ENCODE measurements around the gene RASAL2.
A peak's percentile ranks its signal among the peaks of the same experiment; 100 is the strongest.

The RASAL2 gene

DNA sequence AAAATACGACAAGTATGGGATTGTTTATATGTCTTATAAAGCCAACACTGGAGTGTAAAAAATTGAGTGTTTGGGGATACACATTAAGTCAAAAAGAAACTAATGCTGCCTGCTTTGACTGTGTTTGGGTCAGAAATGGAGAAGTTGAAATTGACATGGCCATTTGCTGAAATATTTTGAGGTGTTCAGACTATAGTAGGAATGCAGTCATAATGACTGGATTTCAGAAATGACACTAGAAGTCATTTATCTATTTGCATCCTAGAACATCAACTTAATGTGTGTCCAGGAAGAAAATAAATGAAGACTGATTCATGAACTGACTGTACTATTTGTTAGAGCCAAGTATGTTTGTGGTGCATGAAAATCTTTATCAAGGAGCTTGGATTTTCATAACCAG, 28.4 kb downstream of the RASAL2 start:
- H3K4me3 ChIP-seq (ENCODE audit: control insufficient read depth, low read depth, low read length), result no peak overlapping the region
- DNase-seq (ENCODE audit: low read depth), result no peak
- TF ChIP-seq, protein P1, sequence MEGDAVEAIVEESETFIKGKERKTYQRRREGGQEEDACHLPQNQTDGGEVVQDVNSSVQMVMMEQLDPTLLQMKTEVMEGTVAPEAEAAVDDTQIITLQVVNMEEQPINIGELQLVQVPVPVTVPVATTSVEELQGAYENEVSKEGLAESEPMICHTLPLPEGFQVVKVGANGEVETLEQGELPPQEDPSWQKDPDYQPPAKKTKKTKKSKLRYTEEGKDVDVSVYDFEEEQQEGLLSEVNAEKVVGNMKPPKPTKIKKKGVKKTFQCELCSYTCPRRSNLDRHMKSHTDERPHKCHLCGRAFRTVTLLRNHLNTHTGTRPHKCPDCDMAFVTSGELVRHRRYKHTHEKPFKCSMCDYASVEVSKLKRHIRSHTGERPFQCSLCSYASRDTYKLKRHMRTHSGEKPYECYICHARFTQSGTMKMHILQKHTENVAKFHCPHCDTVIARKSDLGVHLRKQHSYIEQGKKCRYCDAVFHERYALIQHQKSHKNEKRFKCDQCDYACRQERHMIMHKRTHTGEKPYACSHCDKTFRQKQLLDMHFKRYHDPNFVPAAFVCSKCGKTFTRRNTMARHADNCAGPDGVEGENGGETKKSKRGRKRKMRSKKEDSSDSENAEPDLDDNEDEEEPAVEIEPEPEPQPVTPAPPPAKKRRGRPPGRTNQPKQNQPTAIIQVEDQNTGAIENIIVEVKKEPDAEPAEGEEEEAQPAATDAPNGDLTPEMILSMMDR (IDR thresholded peaks at IDR 0.05; ENCODE audit: control insufficient read depth, insufficient read depth, low read depth, low read length, missing control alignments), result no peak

DNA sequence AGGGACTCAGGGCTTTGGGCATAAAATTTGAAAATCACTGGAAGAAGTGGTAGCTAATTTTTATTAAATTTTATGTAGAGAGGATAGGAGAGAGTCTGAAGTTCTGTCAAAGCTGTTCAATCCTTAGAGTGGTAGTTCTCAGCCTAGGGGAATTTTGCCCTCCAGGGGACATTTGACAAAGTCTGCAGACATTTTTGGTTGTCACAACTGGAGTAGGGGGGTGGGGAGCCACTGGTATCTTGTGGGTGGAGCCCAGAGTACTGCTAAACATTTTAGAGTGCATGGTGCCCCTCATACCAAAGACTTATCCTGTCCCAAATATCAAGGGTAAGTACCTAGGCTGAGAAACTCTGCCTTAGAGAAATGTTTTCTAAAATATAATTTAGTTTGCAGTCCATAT, 30.2 kb downstream of the RASAL2 start:
- TF ChIP-seq, protein P1 (IDR thresholded peaks at IDR 0.05; ENCODE audit: control insufficient read depth, insufficient read depth, low read depth, low read length, missing control alignments), result no peak
- no peak overlapping the region for H3K4me3 ChIP-seq (ENCODE audit: control insufficient read depth, low read depth, low read length)
- no peak for DNase-seq (ENCODE audit: low read depth)

DNA sequence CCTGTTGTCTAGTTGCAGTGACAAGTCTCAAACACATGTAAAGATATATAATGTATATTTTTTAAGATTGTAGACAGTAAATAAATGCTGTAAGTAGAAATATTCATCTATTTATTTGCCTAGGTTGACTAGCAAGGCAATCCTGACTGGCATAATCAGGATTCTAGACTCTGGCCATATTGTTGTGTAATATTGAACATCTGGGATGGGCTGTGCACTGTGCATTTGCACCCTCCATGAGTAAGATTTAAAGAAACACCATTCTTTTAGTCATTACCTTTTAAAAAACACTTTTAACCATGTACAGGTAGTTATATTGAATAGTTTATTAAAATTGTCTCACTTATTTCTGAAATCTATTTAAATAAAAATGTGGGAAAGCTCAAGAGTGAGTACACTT, 32.4 kb downstream of the RASAL2 start:
- TF ChIP-seq, protein P1 (IDR thresholded peaks at IDR 0.05; ENCODE audit: control insufficient read depth, insufficient read depth, low read depth, low read length, missing control alignments), result no peak
- no peak for DNase-seq (ENCODE audit: low read depth)
- H3K4me3 ChIP-seq (ENCODE audit: control insufficient read depth, low read depth, low read length), result no peak overlapping the region

DNA sequence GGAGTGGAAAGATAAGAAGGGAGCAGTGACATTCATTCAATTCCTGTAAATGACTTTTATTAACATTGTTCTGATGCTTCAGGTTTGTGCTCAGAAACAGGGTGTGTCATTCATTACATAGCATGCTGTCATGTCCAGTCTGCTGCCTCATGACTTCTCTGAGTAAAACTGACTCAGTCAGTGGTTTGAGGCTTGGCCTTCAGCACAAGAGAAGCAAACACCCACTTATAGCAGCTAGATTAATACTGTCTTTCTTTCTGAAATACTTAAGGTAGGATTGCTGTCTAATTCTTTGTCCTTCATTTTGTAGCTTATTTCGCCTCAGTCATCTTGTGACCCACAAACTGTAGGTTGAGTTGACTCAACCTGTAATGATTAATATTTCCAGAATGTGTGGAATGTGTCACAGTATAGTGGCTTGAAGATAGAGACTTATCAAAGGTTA, 32.9 kb downstream of the RASAL2 start:
- H3K4me3 ChIP-seq (ENCODE audit: control insufficient read depth, low read depth, low read length), result no peak overlapping the region
- DNase-seq (ENCODE audit: low read depth), result peak; percentile 70
- TF ChIP-seq, protein P1 (IDR thresholded peaks at IDR 0.05; ENCODE audit: control insufficient read depth, insufficient read depth, low read depth, low read length, missing control alignments), result no peak

DNA sequence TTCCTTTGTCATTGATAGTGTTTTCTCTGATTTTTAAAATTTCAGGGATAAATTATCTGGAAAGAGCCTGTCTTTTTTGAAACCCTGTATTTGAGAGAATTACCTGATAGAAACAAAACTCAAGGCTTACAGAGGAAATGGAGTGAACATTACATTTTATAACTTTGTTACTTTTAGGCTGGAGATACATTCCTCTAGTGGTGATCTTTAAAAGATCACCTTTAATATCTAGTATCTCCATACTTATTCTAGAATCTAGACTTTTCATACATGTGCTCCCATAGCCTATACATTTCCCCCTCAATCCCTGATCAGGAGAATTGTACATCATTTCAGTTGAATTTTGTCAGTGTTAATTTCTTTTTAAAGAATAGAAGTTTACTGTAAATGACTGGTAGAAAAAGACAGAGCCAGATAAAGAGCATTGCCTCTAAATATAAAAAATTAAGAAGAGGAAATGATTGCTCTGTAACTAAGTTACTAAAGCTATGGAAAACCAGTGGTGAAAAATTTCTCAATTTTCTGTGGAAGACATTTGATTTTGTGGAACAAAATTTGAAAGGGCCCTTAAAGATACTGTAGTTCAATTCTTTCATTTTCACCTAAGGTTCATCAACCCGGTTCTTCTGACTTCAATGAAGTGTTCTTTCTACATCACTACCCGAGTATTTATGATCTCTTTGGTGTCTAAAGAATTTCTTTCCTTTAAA, 33.7 kb downstream of the RASAL2 start:
- H3K4me3 ChIP-seq (ENCODE audit: control insufficient read depth, low read depth, low read length), result no peak overlapping the region
- TF ChIP-seq, protein P1 (IDR thresholded peaks at IDR 0.05; ENCODE audit: control insufficient read depth, insufficient read depth, low read depth, low read length, missing control alignments), result no peak
- DNase-seq (ENCODE audit: low read depth), result no peak

DNA sequence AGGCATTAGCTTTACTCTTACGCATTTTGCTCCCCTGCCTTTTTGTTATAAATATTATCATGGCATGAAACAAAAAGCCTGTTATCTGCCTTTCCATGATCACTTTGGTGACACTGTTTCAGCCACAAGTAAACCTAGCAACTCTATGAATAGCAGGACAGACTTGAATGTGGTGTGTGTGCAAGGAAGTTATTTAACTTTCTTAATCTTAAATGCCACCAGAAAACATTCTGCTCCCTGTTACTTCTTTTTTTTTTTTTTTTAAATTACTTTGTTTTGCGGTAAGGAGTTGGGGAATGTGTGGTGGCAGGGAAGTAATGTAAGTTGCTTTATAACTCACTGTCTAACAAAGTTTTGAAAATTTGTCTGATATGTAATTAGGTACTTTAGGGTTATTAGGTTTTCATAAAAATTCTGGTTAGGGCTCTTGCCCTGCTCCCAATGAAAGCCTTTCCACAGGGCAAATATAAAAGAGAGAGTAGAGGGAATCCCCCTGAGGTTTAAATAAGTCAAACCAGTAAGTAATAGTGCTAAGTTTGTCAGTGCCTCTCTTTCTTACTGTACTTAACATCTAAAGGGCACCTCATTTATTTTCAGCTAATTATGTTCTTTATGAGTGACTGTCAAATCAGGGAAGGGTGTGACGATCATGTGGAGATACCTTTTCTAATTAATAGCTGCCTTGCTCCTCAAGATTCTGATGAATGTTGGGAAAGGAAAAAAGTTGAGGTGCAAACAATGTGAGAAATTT, 39.5 kb downstream of the RASAL2 start:
- TF ChIP-seq, protein P1 (IDR thresholded peaks at IDR 0.05; ENCODE audit: control insufficient read depth, insufficient read depth, low read depth, low read length, missing control alignments), result no peak
- H3K4me3 ChIP-seq (ENCODE audit: control insufficient read depth, low read depth, low read length), result no peak overlapping the region
- no peak for DNase-seq (ENCODE audit: low read depth)
